H1 (cell line): ENCODE results near the gene MXRA8. TPM values are rescaled to one million over a fixed set of nuclear protein-coding genes. Genes with fewer than 3 reads are reported as not detected.
A peak's percentile ranks its signal among the peaks of the same experiment; 100 is the strongest.

Experiments used
- CTCF ChIA-PET: fragments of 300-600 bp; sonication (Branson Sonifier 250); formaldehyde crosslinking; loops from one replicate; lab custom pipeline; 2021; ENCODE audit not compliant: partially characterized antibody; lab: Charles Lee
- POLR2A ChIA-PET: fragments of 300-600 bp; sonication (Branson Sonifier 250); formaldehyde crosslinking; loops from one replicate; lab custom pipeline; 2021; ENCODE audit warnings: inconsistent platforms; ENCODE audit not compliant: partially characterized antibody; lab: Charles Lee
- DNase-seq, 2 experiments: peaks; one replicate each; pipeline versions ENCODE4 v3.0.0 to v3.0.0-alpha.2; 2010 to 2022; ENCODE audit warnings: low spot score in 2 of 2, low read depth in 1 of 2, mixed read lengths in 1 of 2
- FAIRE-seq: peaks from 2 replicates; lab custom pipeline; 2011; peaks lifted over from hg19 to GRCh38; lab: Jason Lieb, UNC
- H2AFZ ChIP-seq: 2 replicates; pipeline ENCODE4 v1.8.1; 2012; ENCODE audit warnings: low read length, inconsistent platforms
- H2AK5ac ChIP-seq: 2 replicates; pipeline ENCODE4 v1.6.1; 2013; ENCODE audit warnings: low read depth, low read length
- H2BK120ac ChIP-seq: replicated peaks from 2 replicates; pipeline ENCODE3; 2013; ENCODE audit warnings: low read depth, low read length, inconsistent platforms
- H2BK12ac ChIP-seq: 2 replicates; pipeline ENCODE4 v1.6.1; 2013; ENCODE audit warnings: low read depth, low read length
- H2BK15ac ChIP-seq: 2 replicates; pipeline ENCODE4 v1.6.1; 2013; ENCODE audit warnings: low read length
- H2BK20ac ChIP-seq: 2 replicates; pipeline ENCODE4 v1.6.1; 2013; ENCODE audit warnings: low read length
- H2BK5ac ChIP-seq: 2 replicates; pipeline ENCODE4 v1.6.1; 2013; ENCODE audit warnings: low read depth, low read length
- H3K14ac ChIP-seq: 2 replicates; pipeline ENCODE4 v1.6.1; 2013; ENCODE audit warnings: inconsistent platforms; ENCODE audit not compliant: insufficient read length
- H3K18ac ChIP-seq: 2 replicates; pipeline ENCODE4 v1.6.1; 2013; ENCODE audit warnings: low read length; ENCODE audit errors: extremely low read depth
- H3K23ac ChIP-seq: 2 replicates; pipeline ENCODE4 v1.6.1; 2013; ENCODE audit warnings: inconsistent platforms; ENCODE audit not compliant: insufficient read length
- H3K23me2 ChIP-seq: 2 replicates; pipeline ENCODE4 v1.6.1; 2013; ENCODE audit warnings: low read depth, low read length
- H3K27ac ChIP-seq: 2 replicates; pipeline ENCODE4 v1.6.1; 2011; ENCODE audit warnings: low read depth, low read length, inconsistent platforms
- H3K27me3 ChIP-seq, 4 experiments: replicated peaks in 1 of 4; 1 replicate in 1 of 4; 2 replicates in 3 of 4; pipeline versions ENCODE4 v1.6.1 to v1.8.1; 2011 to 2013; ENCODE audit warnings: low read length in 3 of 4, mild to moderate bottlenecking in 3 of 4, inconsistent platforms in 2 of 4, mixed read lengths in 2 of 4, moderate library complexity in 1 of 4; ENCODE audit not compliant: control insufficient read depth in 3 of 4, insufficient read depth in 3 of 4; ENCODE audit errors: extremely low read depth in 1 of 4
- H3K36me3 ChIP-seq, 4 experiments: 2 replicates each; pipeline versions ENCODE4 v1.6.1 to v1.8.1; 2011 to 2013; ENCODE audit warnings: mild to moderate bottlenecking in 4 of 4, low read length in 3 of 4, moderate library complexity in 2 of 4, control low read depth in 1 of 4, inconsistent platforms in 1 of 4; ENCODE audit not compliant: insufficient read depth in 4 of 4, control insufficient read depth in 2 of 4
- H3K4ac ChIP-seq: replicated peaks from 2 replicates; pipeline ENCODE3; 2013; ENCODE audit warnings: low read length, low read depth, mixed read lengths, inconsistent platforms; ENCODE audit not compliant: insufficient read length
- H3K4me1 ChIP-seq, 4 experiments: replicated peaks in 1 of 4; 1 replicate in 1 of 4; 2 replicates in 3 of 4; pipeline versions ENCODE4 v1.6.1 to v1.8.1; 2011 to 2013; ENCODE audit warnings: low read length in 3 of 4, inconsistent platforms in 2 of 4, mixed read lengths in 1 of 4; ENCODE audit not compliant: insufficient read depth in 4 of 4, control insufficient read depth in 3 of 4
- H3K4me2 ChIP-seq, 2 experiments: 2 replicates each; pipeline versions ENCODE4 v1.6.1 to v1.8.1; 2011 to 2013; ENCODE audit warnings: low read depth in 2 of 2, low read length in 2 of 2, control low read depth in 1 of 2, inconsistent platforms in 1 of 2, mild to moderate bottlenecking in 1 of 2; ENCODE audit not compliant: insufficient read depth in 1 of 2
- H3K4me3 ChIP-seq, 4 experiments: fragments of 200-600, 300-600 bp in 1 of 4; sonication (generic), shearing (Covaris generic), sonication (Bioruptor Twin) in 1 of 4; 2 replicates each; pipeline versions ENCODE4 v1.5.1 to v1.8.1; 2011 to 2016; ENCODE audit warnings: low read length in 4 of 4, low read depth in 3 of 4, control low read depth in 2 of 4, inconsistent platforms in 2 of 4, mild to moderate bottlenecking in 2 of 4, mixed read lengths in 1 of 4, moderate library complexity in 1 of 4; ENCODE audit not compliant: insufficient read depth in 2 of 4; ENCODE audit errors: extremely low read depth in 1 of 4
- H3K56ac ChIP-seq: replicated peaks from 2 replicates; pipeline ENCODE3; 2013; ENCODE audit warnings: low read depth, mild to moderate bottlenecking, mixed read lengths, low read length, inconsistent platforms; ENCODE audit not compliant: insufficient read length
- H3K79me1 ChIP-seq: 2 replicates; pipeline ENCODE4 v1.6.1; 2013; ENCODE audit warnings: low read depth, low read length, control low read depth
- H3K79me2 ChIP-seq, 2 experiments: 2 replicates each; pipeline versions ENCODE4 v1.6.1 to v1.8.1; 2012 to 2013; ENCODE audit warnings: low read length in 2 of 2, mild to moderate bottlenecking in 2 of 2, inconsistent platforms in 1 of 2; ENCODE audit not compliant: insufficient read depth in 2 of 2, control insufficient read depth in 1 of 2
- H3K9ac ChIP-seq, 4 experiments: replicated peaks in 1 of 4; 1 replicate in 1 of 4; 2 replicates in 3 of 4; pipeline versions ENCODE4 v1.6.1 to v1.8.1; 2011 to 2013; ENCODE audit warnings: low read depth in 3 of 4, low read length in 3 of 4, control low read depth in 2 of 4, mild to moderate bottlenecking in 2 of 4, moderate library complexity in 2 of 4, inconsistent platforms in 1 of 4; ENCODE audit errors: extremely low read depth in 1 of 4
- H3K9me3 ChIP-seq, 2 experiments: 2 replicates each; pipeline versions ENCODE4 v1.6.1 to v1.8.1; 2012 to 2013; ENCODE audit warnings: mild to moderate bottlenecking in 2 of 2, moderate library complexity in 2 of 2, control low read depth in 1 of 2, inconsistent platforms in 1 of 2, low read depth in 1 of 2, low read length in 1 of 2, mixed read lengths in 1 of 2; ENCODE audit not compliant: insufficient read depth in 2 of 2
- H4K20me1 ChIP-seq, 2 experiments: replicated peaks in 1 of 2; 2 replicates each; pipeline versions ENCODE3 to v1.8.1; 2011 to 2013; ENCODE audit warnings: inconsistent platforms in 2 of 2, low read length in 2 of 2, mild to moderate bottlenecking in 1 of 2; ENCODE audit not compliant: insufficient read depth in 2 of 2, control insufficient read depth in 1 of 2
- H4K5ac ChIP-seq: 2 replicates; pipeline ENCODE4 v1.6.1; 2013; ENCODE audit warnings: low read length, low read depth, mixed read lengths, inconsistent platforms; ENCODE audit not compliant: insufficient read length
- H4K8ac ChIP-seq: 2 replicates; pipeline ENCODE4 v1.8.0; 2013; ENCODE audit warnings: mild to moderate bottlenecking, moderate library complexity, low read length, inconsistent platforms; ENCODE audit not compliant: insufficient read depth; ENCODE audit errors: extremely low read depth
- H4K91ac ChIP-seq: replicated peaks from 2 replicates; pipeline ENCODE3; 2013; ENCODE audit warnings: low read length, mixed read lengths, inconsistent platforms; ENCODE audit not compliant: insufficient read length
- BACH1 ChIP-seq: IDR thresholded peaks from 2 replicates; pipeline ENCODE4 v1.6.1; 2012; ENCODE audit warnings: low read length, improper control_type of control experiment
- GABPA ChIP-seq: IDR thresholded peaks from 2 replicates; pipeline ENCODE4 v1.6.1; 2011; ENCODE audit warnings: mild to moderate bottlenecking, low read length, moderate library complexity, borderline replicate concordance; ENCODE audit not compliant: insufficient read depth
- HDAC6 ChIP-seq: IDR thresholded peaks from one replicate; pipeline ENCODE4 v1.7.1; 2012; ENCODE audit warnings: low read depth, mild to moderate bottlenecking, inconsistent platforms, low read length, moderate library complexity
- PHF8 ChIP-seq: fragments of 200-600 bp; sonication (generic); conservative IDR thresholded peaks from 2 replicates; pipeline ENCODE4 v1.7.1; 2012; ENCODE audit warnings: low read depth, mild to moderate bottlenecking, inconsistent platforms, low read length, moderate library complexity
- WGBS, 2 experiments: shearing (Covaris generic) in 1 of 2; methylation state at CpG; one replicate each; pipeline versions ENCODE4 v1.1.6 to v1.1.7; 2013 to 2015; ENCODE audit warnings: low lambda C conversion rate in 2 of 2, mixed read lengths in 2 of 2, inconsistent platforms in 1 of 2, low coverage in 1 of 2, missing lambda C conversion rate in 1 of 2; ENCODE audit not compliant: insufficient replicate concordance in 2 of 2, insufficient coverage in 1 of 2, insufficient read length in 1 of 2; ENCODE audit errors: extremely low coverage in 1 of 2, missing lambda C conversion rate in 1 of 2; 5-methylcytosine and 5-hydroxymethylcytosine counted together
- polyA plus RNA-seq, 7 experiments: library from polyadenylated mRNA; depleted of rRNA in 3 of 7; stranded (reverse) in 5 of 7; unstranded in 2 of 7; fragments of >200 nt in 5 of 7; fragments of 200-250 nt in 2 of 7; gene quantifications; 1 replicate in 5 of 7; 2 replicates in 1 of 7; 4 replicates in 1 of 7; pipeline versions ENCODE4 v1.2.1 to v1.2.3, GENCODE V29; 2011 to 2013; ENCODE audit warnings: missing spikeins in 2 of 7, mixed read lengths in 2 of 7
- total RNA-seq: library from RNA; stranded (reverse); fragmentation: NEBNext Ultra II Directional; extraction: Animal tissue kit (Norgen Biotek cat#: 25700); gene quantifications from 2 replicates; pipeline ENCODE4 v1.2.1, GENCODE V29; 2021
- TF ChIP-seq, protein P1 (sequence below): IDR thresholded peaks from 2 replicates; pipeline ENCODE4 v1.6.1; 2012; ENCODE audit warnings: inconsistent platforms

Gene MXRA8
- total and polyA plus RNA-seq, 2 of the 8 experiments (the other 6 are each of a cell fraction or from before 2014, with no cell fraction given), result 10.5 to 17.2 TPM

DNA sequence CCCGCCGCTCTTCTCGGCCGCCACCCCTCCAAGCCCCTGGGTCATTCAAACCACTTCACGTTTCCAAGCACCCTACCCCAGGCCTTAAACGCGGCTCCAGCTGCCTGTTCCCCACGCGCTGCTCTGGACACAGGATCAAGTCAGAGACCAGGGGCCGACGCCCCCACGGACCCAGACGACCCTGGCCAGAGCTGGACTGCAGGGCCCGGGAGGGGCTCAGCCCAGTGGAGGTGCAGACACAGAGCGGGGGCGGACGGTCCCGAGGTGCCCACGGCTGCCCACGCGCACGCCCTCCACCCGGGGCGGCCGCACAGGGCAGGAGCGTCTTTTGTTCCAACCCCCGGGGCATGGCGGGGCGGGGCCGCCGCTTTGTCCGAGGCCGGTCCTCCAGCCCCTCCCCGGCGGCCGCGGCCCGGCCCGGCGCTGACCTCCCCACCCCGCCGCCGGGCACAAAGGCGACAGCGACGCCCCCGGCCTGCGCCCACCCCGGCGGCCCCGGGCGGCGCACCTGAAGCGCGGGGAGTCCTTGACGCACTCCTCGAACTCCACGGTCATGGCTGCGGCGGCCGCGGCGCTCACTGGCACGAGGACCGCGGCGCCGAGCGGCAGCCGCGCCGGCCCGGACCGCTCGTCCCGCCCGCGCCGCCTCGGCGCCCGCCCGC is 51.0 kb downstream of the MXRA8 start:
- Histone ChIP-seq H3K4ac (no peak overlapping the region), H3K4me1 (peaks cover 0 to 40% (median 31%) of the 10 kb centered on the region in 4 experiments; a peak in 6 of 7 replicates), H2BK12ac (no peak overlapping the region), H3K4me3 (peak overlapping the region; percentile 65 to 91 (median 76)), H3K27ac (no peak overlapping the region; the same call in 1 of the 2 replicates), H3K9ac (peak overlapping the region in 3 of 4 experiments; percentile 1 to 63 (median 25); a peak in 3 of 7 replicates), H3K79me1 (peaks cover 4% of the 10 kb centered on the region; the same call in 1 of the 2 replicates), H3K14ac (no peak overlapping the region), H2AK5ac (no peak overlapping the region), H4K91ac (peak overlapping the region; percentile 34), H3K36me3 (peaks cover 3 to 18% (median 11%) of the 10 kb centered on the region in 4 experiments; a peak in 7 of 8 replicates), H3K56ac (no peak overlapping the region), H3K4me2 (peak overlapping the region; percentile 66 to 95), H2BK15ac (no peak overlapping the region), H4K20me1 (peaks cover 2 to 29% of the 10 kb centered on the region in 2 experiments), H3K9me3 (no peaks in the 10 kb centered on the region), H2BK20ac (no peak overlapping the region), H3K79me2 (peaks cover 0 to 6% of the 10 kb centered on the region in 2 experiments; a peak in 1 of 4 replicates), H3K23ac (no peak overlapping the region), H3K27me3 (peaks cover 0 to 4% (median 1%) of the 10 kb centered on the region in 4 experiments; a peak in 1 of 7 replicates), H4K8ac (no peak overlapping the region; the same call in 1 of the 2 replicates), H2AFZ (no peak overlapping the region), H3K23me2 (peaks cover 21% of the 10 kb centered on the region; the same call in 1 of the 2 replicates), H2BK120ac (no peak overlapping the region), H2BK5ac (no peak overlapping the region), H3K18ac (no peak overlapping the region; the same call in 1 of the 2 replicates), H4K5ac (no peak overlapping the region)
- peak; percentile 45; the same call in 1 of the 2 replicates for TF ChIP-seq BACH1
- TF ChIP-seq, protein P1, sequence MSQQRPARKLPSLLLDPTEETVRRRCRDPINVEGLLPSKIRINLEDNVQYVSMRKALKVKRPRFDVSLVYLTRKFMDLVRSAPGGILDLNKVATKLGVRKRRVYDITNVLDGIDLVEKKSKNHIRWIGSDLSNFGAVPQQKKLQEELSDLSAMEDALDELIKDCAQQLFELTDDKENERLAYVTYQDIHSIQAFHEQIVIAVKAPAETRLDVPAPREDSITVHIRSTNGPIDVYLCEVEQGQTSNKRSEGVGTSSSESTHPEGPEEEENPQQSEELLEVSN, result 0 out of 2 replicates have a peak, but pooled peaks have one; percentile 9
- peak; percentile 10; the same call in 1 of the 2 replicates for TF ChIP-seq PHF8
- no peak for TF ChIP-seq GABPA
- no peak for TF ChIP-seq HDAC6
- POLR2A ChIA-PET, result interaction anchor here (1.1 kb wide), 1 partner anchor 27 kb away, joined by 5 read pairs; no protein-coding TSS in a partner anchor
- CTCF ChIA-PET, result interaction anchor here (0.7 to 1.0 kb wide), 3 partner anchors 8 to 17 kb away, joined by 3 to 4 read pairs (median 3); no protein-coding TSS in a partner anchor
- FAIRE-seq, result no peak
- DNase-seq, result no peak
- WGBS, 2 experiments, result 14% methylated on average over 26 of the region's 83 CpGs; no CpG with 5 or more reads in 1 of the 2 experiments
